ENCODE results near the gene EVX2. TPM values are rescaled to one million over a fixed set of nuclear protein-coding genes. Genes with fewer than 3 reads are reported as not detected.

The EVX2 gene
- total RNA-seq, 1 experiment from 2014 or later: not detected

- CTCF ChIA-PET: interaction anchor here (0.6 to 2.1 kb wide), 7 partner anchors 11 to 927 kb away, joined by 3 to 18 read pairs (median 7); no protein-coding TSS in a partner anchor
- Histone ChIP-seq H3K9me3 (ENCODE audit: low read length) (no peaks in the 10 kb centered on the region), H3K9ac (ENCODE audit: low read length) (peak overlapping the region; percentile 28; the same call in 1 of the 2 replicates), H4K20me1 (ENCODE audit: low read length) (no peaks in the 10 kb centered on the region), H3K27ac (ENCODE audit: low read length) (no peak overlapping the region), H2AFZ (ENCODE audit: low read length) (peak overlapping the region; percentile 96), H3K4me3 (ENCODE audit: low read length) (peak overlapping the region; percentile 81), H3K79me2 (ENCODE audit: low read length) (no peaks in the 10 kb centered on the region), H3F3A (ENCODE audit: low read length, unreplicated experiment) (peaks cover 4% of the 10 kb centered on the region), H3K9me2 (replicated peaks; ENCODE audit: low read length) (no peaks in the 10 kb centered on the region), H3K27me3 (ENCODE audit: low read length) (no peaks in the 10 kb centered on the region), H3K36me3 (ENCODE audit: low read depth, low read length) (no peaks in the 10 kb centered on the region; the same call in 1 of the 2 replicates), H3K4me2 (ENCODE audit: low read length) (peak overlapping the region; percentile 99), H3K4me1 (ENCODE audit: insufficient read depth, low read length) (peaks cover 20% of the 10 kb centered on the region)
- DNase-seq: no peak
- POLR2A ChIA-PET (ENCODE audit: unreplicated experiment): interaction anchor here (0.6 kb wide), 1 partner anchor 424 kb away, joined by 5 read pairs; no protein-coding TSS in a partner anchor
- ATAC-seq: peak; percentile 2; the same call in 1 of the 2 replicates
- TF ChIP-seq, protein P1, sequence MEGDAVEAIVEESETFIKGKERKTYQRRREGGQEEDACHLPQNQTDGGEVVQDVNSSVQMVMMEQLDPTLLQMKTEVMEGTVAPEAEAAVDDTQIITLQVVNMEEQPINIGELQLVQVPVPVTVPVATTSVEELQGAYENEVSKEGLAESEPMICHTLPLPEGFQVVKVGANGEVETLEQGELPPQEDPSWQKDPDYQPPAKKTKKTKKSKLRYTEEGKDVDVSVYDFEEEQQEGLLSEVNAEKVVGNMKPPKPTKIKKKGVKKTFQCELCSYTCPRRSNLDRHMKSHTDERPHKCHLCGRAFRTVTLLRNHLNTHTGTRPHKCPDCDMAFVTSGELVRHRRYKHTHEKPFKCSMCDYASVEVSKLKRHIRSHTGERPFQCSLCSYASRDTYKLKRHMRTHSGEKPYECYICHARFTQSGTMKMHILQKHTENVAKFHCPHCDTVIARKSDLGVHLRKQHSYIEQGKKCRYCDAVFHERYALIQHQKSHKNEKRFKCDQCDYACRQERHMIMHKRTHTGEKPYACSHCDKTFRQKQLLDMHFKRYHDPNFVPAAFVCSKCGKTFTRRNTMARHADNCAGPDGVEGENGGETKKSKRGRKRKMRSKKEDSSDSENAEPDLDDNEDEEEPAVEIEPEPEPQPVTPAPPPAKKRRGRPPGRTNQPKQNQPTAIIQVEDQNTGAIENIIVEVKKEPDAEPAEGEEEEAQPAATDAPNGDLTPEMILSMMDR (conservative IDR thresholded peaks at IDR 0.05; ENCODE audit: low read depth, low read length): no peak
- no peak for TF ChIP-seq EZH2phosphoT487 (IDR thresholded peaks at IDR 0.05; ENCODE audit: borderline replicate concordance, low read length)
- TF ChIP-seq EZH2 (IDR thresholded peaks at IDR 0.05; ENCODE audit: low read length, unreplicated experiment): no peak
- intact Hi-C loops (cut with micrococcal nuclease): no loop called here
- TSS peak; percentile 36 for BruUV-seq (replicated peaks)
Measured at GRCh38 chr2:176130957-176131847, 47.4 kb upstream of the EVX2 start.

DNA sequence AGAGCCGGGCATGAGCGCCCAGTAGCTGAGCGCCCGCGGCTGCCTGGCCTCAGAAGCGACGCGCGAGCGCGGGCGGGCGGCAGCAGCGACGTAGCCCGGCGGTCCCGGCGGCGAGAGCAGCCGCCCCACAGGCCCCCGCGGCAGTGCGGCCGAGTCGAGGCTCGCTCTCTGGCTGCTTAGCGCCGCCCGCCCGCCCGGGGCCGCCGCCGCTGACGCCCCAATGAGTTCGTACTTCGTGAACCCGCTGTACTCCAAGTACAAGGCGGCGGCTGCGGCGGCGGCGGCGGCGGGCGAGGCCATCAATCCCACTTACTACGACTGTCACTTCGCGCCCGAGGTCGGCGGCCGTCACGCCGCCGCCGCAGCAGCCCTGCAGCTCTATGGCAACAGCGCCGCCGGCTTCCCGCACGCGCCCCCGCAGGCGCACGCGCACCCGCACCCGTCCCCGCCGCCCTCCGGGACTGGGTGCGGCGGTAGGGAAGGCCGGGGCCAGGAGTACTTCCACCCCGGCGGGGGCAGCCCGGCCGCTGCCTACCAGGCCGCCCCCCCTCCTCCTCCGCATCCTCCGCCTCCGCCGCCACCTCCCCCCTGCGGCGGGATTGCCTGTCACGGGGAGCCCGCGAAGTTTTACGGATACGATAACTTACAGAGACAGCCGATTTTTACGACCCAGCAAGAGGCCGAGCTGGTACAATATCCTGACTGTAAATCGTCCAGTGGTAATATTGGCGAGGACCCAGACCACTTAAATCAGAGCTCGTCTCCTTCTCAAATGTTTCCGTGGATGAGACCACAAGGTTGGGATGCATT, 46.6 kb upstream of the EVX2 start:
- Histone ChIP-seq H3K27me3 (ENCODE audit: low read length) (no peaks in the 10 kb centered on the region), H3K4me1 (ENCODE audit: insufficient read depth, low read length) (peaks cover 14% of the 10 kb centered on the region), H4K20me1 (ENCODE audit: low read length) (no peaks in the 10 kb centered on the region), H3K36me3 (ENCODE audit: low read depth, low read length) (no peaks in the 10 kb centered on the region; the same call in 1 of the 2 replicates), H3K4me2 (ENCODE audit: low read length) (peak overlapping the region; percentile 99), H3K9me2 (replicated peaks; ENCODE audit: low read length) (no peaks in the 10 kb centered on the region), H3K9ac (ENCODE audit: low read length) (peak overlapping the region; percentile 28; the same call in 1 of the 2 replicates), H3K27ac (ENCODE audit: low read length) (no peak overlapping the region), H3K4me3 (ENCODE audit: low read length) (peak overlapping the region; percentile 81), H2AFZ (ENCODE audit: low read length) (peak overlapping the region; percentile 96), H3F3A (ENCODE audit: low read length, unreplicated experiment) (peaks cover 4% of the 10 kb centered on the region), H3K9me3 (ENCODE audit: low read length) (no peaks in the 10 kb centered on the region), H3K79me2 (ENCODE audit: low read length) (no peaks in the 10 kb centered on the region)
- no peak for TF ChIP-seq EZH2 (IDR thresholded peaks at IDR 0.05; ENCODE audit: low read length, unreplicated experiment)
- TF ChIP-seq, protein P1 (conservative IDR thresholded peaks at IDR 0.05; ENCODE audit: low read depth, low read length): 0 out of 2 replicates have a peak, but pooled peaks have one; percentile 11
- intact Hi-C loops (cut with micrococcal nuclease): no loop called here
- DNase-seq (peak; percentile 43), ATAC-seq (peak; percentile 57)
- ChIA-PET POLR2A (ENCODE audit: unreplicated experiment) (interaction anchor here (0.6 kb wide), 1 partner anchor 533 kb away, joined by 4 read pairs; no protein-coding TSS in a partner anchor), CTCF (interaction anchor here (1.3 to 2.1 kb wide), 4 partner anchors 424 to 524 kb away, joined by 5 to 18 read pairs (median 15); no protein-coding TSS in a partner anchor)
- BruUV-seq (replicated peaks): no TSS peak

Measured in PC-3 (cell line).